Duodenal mucosa (tissue), 2 donors: ENCODE data around the gene PATJ.
"Not testable (repeated sequence)": the region's sequence is repeated elsewhere in the genome, so short reads cannot be mapped to it uniquely, and the experiment has no call there.

Source experiments
- H3K27ac ChIP-seq: one replicate; pipeline ENCODE4 v1.7.0; 2013; ENCODE audit warnings: low read depth, low read length
- H3K27me3 ChIP-seq, 2 donors: one replicate each; pipeline ENCODE4 v1.7.0; 2013; ENCODE audit warnings: low read length in 2 of 2, control low read depth in 1 of 2; ENCODE audit not compliant: insufficient read depth in 2 of 2, control insufficient read depth in 1 of 2
- H3K36me3 ChIP-seq, 2 donors: one replicate each; pipeline ENCODE4 v1.7.0; 2013; ENCODE audit warnings: low read length in 2 of 2, control low read depth in 1 of 2; ENCODE audit not compliant: insufficient read depth in 2 of 2, control insufficient read depth in 1 of 2
- H3K4me1 ChIP-seq, 2 donors: one replicate each; pipeline ENCODE4 v1.7.0; 2013; ENCODE audit warnings: low read length in 2 of 2, control low read depth in 1 of 2; ENCODE audit not compliant: insufficient read depth in 2 of 2, control insufficient read depth in 1 of 2
- H3K4me3 ChIP-seq, 2 donors: one replicate each; pipeline ENCODE4 v1.7.0; 2013; ENCODE audit warnings: low read length in 2 of 2, low read depth in 1 of 2
- H3K9ac ChIP-seq, 2 donors: one replicate each; pipeline ENCODE4 v1.7.0; 2013; ENCODE audit warnings: low read length in 2 of 2, low read depth in 1 of 2
- H3K9me3 ChIP-seq, 2 donors: one replicate each; pipeline ENCODE4 v1.7.0; 2013; ENCODE audit warnings: low read length in 2 of 2, control low read depth in 1 of 2; ENCODE audit not compliant: control insufficient read depth in 1 of 2

The PATJ gene

GRCh38 chr1:61818992-61819391, 76.7 kb downstream of the PATJ start:
- Histone ChIP-seq H3K9me3 (no peaks in the 10 kb centered on the region), H3K4me3 (no peak overlapping the region), H3K36me3 (peaks cover 3 to 27% of the 10 kb centered on the region in 2 donors), H3K9ac (no peak overlapping the region), H3K4me1 (no peaks in the 10 kb centered on the region), H3K27me3 (no peaks in the 10 kb centered on the region), H3K27ac (no peak overlapping the region)

GRCh38 chr1:61819421-61819820, 77.1 kb downstream of the PATJ start:
- Histone ChIP-seq H3K36me3 (peaks cover 3 to 31% of the 10 kb centered on the region in 2 donors), H3K27ac (no peak overlapping the region), H3K9me3 (no peaks in the 10 kb centered on the region), H3K9ac (no peak overlapping the region), H3K4me1 (no peaks in the 10 kb centered on the region), H3K4me3 (no peak overlapping the region), H3K27me3 (no peaks in the 10 kb centered on the region)

- Histone ChIP-seq H3K9me3 (no peaks in the 10 kb centered on the region), H3K9ac (no peak overlapping the region), H3K27me3 (no peaks in the 10 kb centered on the region), H3K4me1 (peaks cover 0 to 6% of the 10 kb centered on the region in 2 donors), H3K36me3 (peaks cover 21 to 30% of the 10 kb centered on the region in 2 donors), H3K27ac (no peak overlapping the region), H3K4me3 (no peak overlapping the region)
These were observed 83.1 kb downstream of the PATJ start for GRCh38 chr1:61825393-61825792.

DNA sequence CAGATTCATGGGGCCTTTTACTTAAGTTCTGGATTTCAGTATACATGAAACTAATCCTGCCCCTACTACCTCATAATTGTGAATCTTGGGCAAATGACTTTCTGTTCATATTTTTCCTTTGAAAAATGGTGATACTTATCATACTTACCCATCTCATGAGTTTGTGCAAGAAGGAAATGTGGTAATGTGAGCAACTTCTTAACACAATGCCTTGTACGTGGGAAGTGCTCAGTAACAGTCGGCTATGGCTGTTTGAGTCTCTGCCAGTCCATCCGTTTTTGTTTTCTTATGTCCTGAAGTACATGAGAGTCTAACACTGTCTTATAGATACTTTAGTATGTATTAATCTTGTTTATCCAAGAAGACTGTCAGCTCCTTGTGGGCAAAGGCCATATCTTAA, 86.5 kb downstream of the PATJ start:
- no peaks in the 10 kb centered on the region for H3K9me3 ChIP-seq
- peaks cover 23 to 26% of the 10 kb centered on the region in 2 donors for H3K36me3 ChIP-seq
- H3K27me3 ChIP-seq, result no peaks in the 10 kb centered on the region
- no peak overlapping the region for H3K4me3 ChIP-seq
- H3K9ac ChIP-seq, result no peak overlapping the region
- no peak overlapping the region for H3K27ac ChIP-seq
- H3K4me1 ChIP-seq, result peaks cover 0 to 6% of the 10 kb centered on the region in 2 donors

GRCh38 chr1:61836649-61837048, 94.4 kb downstream of the PATJ start:
- H3K27ac ChIP-seq, result no peak overlapping the region
- H3K9ac ChIP-seq, result no peak overlapping the region
- H3K9me3 ChIP-seq, result no peaks in the 10 kb centered on the region
- no peaks in the 10 kb centered on the region for H3K27me3 ChIP-seq
- H3K4me1 ChIP-seq, result no peaks in the 10 kb centered on the region
- H3K4me3 ChIP-seq, result no peak overlapping the region
- peaks cover 4 to 6% of the 10 kb centered on the region in 2 donors for H3K36me3 ChIP-seq

DNA sequence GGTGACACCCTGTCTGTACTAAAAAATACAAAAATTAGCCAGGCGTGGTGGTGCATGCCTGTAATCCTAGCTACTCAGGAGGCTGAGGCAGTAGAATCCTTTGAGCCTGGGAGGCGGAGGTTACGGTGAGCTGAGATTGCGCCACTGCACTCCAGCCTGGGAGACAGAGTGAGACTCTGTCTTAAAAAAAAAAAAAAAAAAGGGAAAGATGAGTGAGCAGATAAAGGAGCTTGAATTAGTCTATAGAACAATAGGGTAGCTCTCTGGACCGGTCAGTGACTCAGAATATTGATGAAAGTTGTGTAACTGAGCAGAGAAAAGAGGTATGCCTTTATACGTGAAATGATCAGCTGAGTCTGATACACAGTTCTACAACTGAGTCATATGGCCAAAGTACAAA, 95.3 kb downstream of the PATJ start:
- H3K4me1 ChIP-seq, H3K27me3 ChIP-seq, H3K4me3 ChIP-seq, H3K36me3 ChIP-seq, H3K9ac ChIP-seq, H3K9me3 ChIP-seq, H3K27ac ChIP-seq: not testable (repeated sequence)

DNA sequence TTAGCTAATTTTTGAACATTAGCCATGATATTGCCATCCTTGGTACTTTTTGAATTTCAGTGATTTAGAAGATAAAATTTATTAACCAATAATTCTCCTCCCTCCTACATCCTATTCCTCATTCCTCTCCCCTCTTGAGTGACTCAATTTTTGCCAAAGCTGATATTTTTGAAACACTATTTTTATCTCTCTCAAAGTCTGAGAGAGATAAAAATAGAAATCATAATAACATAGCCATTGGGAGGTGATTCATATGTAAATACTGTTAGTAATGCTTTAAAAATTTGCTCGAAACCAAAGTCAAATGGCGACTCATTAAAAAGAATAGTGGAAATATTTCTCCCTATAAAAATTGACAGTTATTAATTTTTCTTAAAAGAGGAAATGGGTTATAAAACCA, 97.4 kb downstream of the PATJ start:
- H3K4me3 ChIP-seq, result no peak overlapping the region
- no peaks in the 10 kb centered on the region for H3K27me3 ChIP-seq
- H3K27ac ChIP-seq, result no peak overlapping the region
- peaks cover 0 to 7% of the 10 kb centered on the region in 2 donors for H3K36me3 ChIP-seq
- no peak overlapping the region for H3K9ac ChIP-seq
- no peaks in the 10 kb centered on the region for H3K9me3 ChIP-seq
- no peaks in the 10 kb centered on the region for H3K4me1 ChIP-seq

GRCh38 chr1:61842036-61842435, 99.8 kb downstream of the PATJ start:
- H3K4me3 ChIP-seq, result no peak overlapping the region
- H3K36me3 ChIP-seq, result peaks cover 0 to 10% of the 10 kb centered on the region in 2 donors
- H3K4me1 ChIP-seq, result no peaks in the 10 kb centered on the region
- H3K9me3 ChIP-seq, result no peaks in the 10 kb centered on the region
- H3K9ac ChIP-seq, result no peak overlapping the region
- H3K27me3 ChIP-seq, result no peaks in the 10 kb centered on the region
- H3K27ac ChIP-seq, result no peak overlapping the region

DNA sequence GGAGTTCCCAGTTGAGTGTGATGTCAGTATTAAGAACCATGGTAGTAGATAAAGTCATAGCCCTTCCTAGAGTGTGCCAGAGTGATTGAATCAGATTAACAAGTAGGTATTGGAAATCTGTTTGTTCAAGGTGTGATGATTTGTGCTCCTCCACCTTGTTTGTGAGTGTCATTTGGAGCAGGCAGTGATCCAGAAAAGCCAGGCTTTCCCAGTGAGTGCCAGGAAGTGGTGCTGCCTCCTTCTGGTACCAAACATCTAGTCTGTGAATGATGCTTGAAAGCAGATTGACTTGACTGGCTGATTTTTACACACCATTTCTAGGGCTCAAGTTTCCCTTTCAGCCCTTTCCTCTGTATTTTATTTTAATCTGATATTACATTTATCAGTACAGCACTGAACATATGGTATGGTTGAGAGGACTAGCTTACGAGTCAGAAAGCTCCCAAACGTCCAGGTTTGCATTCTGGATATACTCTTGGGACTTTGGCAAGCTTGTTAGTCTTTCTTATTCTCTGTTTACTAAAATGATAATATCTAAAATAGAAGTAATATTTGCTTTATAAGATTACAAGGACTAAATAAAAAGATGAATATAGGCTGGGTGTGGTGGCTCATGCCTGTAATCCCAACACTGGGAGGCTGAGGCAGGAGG, 100.7 kb downstream of the PATJ start:
- Histone ChIP-seq H3K9me3 (no peaks in the 10 kb centered on the region), H3K9ac (no peak overlapping the region), H3K27me3 (no peaks in the 10 kb centered on the region), H3K36me3 (peaks cover 0 to 10% of the 10 kb centered on the region in 2 donors), H3K27ac (no peak overlapping the region), H3K4me3 (no peak overlapping the region), H3K4me1 (no peaks in the 10 kb centered on the region)

- H3K4me1 ChIP-seq, result no peaks in the 10 kb centered on the region
- no peak overlapping the region for H3K9ac ChIP-seq
- H3K9me3 ChIP-seq, result no peaks in the 10 kb centered on the region
- no peak overlapping the region for H3K27ac ChIP-seq
- no peak overlapping the region for H3K4me3 ChIP-seq
- no peaks in the 10 kb centered on the region for H3K27me3 ChIP-seq
- H3K36me3 ChIP-seq, result peaks cover 0 to 11% of the 10 kb centered on the region in 2 donors
These were observed 101.7 kb downstream of the PATJ start for GRCh38 chr1:61844006-61844405.

GRCh38 chr1:61844664-61845063, 102.4 kb downstream of the PATJ start:
- H3K4me1 ChIP-seq, H3K27ac ChIP-seq, H3K4me3 ChIP-seq, H3K9me3 ChIP-seq, H3K9ac ChIP-seq, H3K27me3 ChIP-seq: not testable (repeated sequence)
- H3K36me3 ChIP-seq, result peaks cover 0 to 11% of the 10 kb centered on the region in 2 donors
